ENCODE data around the gene HCN3.

HCN3 gene

GRCh38 chr1:155254714-155255242 is 22.5 kb upstream of the HCN3 start:
- no peak for ATAC-seq

DNA sequence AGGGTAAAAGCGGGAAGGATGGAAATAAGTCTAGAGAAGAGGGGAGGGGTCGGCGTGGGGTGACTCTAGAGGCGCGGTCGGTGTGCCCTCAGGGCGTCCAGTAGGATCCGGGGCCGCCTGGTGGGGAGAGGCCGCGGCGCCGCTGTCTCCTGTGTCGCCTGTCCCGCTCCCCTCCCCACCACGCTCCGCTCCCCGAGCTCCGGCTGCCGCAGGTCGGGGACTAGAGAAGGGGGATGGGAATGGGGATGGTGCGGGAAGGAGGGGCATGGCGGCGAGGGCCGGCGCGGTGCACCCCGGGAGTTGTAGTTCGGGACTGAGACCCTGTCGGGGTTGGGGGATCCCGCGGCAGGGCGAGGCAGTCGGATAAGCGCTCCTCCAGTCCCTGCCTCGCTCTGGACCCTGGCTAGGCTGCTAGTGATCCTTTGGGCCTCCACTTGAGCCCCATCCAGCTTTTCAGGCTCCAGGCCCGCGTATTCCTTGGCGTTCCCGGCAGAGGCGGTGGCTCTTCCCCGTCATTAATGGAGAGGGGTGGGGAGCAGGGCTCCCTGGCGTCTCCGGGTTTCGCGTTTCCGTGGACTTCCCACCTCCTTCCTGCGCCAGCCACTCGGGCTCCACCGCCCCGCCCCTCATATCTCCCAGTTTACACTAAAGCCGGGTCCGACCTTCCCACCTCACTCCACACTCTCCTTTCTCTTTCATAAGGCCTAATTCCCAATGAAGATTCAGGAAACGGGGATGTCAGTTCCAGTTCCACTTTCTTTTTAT is 21.8 kb upstream of the HCN3 start, which contains the start of gene ENTREP3:
TSS of gene ENTREP3 (minus strand) at position 241 of the 765 bp plus-strand sequence. CDS start 606 bp downstream, outside the sequence.
- ATAC-seq: peak; percentile 70 to 73

DNA sequence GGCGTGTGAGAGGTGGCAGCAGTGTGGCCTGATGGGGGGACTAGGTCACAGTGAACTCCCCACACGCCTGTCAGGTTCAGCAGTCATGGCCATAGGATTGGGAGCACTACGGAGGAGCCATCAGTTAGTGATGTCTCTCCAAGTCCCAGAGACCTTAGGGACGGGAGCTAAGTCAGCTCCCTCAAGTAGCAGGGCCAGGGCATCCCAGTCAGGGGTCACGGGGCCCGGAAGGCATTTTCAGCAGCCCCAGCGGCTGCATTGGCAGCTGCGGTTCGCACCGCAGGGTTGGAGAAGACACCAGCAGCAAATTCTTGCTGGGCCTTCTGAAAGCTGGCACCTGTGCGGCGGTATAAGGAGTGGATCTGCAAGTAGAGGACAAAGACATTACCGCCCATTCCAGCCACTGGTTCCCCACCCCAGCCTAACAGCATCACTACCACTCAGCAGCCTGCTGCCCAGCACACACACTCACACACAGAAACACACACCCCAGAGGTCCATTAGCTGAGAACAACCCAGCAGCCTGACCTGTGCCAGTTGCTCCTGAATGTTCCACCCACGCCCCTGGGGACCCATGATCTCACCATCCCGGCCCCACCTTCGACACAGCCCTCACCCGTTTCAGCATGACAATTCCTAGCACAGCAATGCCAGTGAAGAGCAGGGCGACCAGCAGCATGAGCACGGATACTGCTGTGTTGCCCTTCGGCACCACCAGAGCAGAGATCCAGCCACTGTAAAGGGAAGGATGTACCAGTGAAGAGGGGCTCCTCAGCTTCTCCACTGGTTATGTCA is 21.0 kb upstream of the HCN3 start:
- ATAC-seq: no peak

GRCh38 chr1:155260276-155260675 is 17.0 kb upstream of the HCN3 start:
- no peak for ATAC-seq

GRCh38 chr1:155261493-155261851 is 15.8 kb upstream of the HCN3 start:
- peak; percentile 15 to 39 for ATAC-seq

DNA sequence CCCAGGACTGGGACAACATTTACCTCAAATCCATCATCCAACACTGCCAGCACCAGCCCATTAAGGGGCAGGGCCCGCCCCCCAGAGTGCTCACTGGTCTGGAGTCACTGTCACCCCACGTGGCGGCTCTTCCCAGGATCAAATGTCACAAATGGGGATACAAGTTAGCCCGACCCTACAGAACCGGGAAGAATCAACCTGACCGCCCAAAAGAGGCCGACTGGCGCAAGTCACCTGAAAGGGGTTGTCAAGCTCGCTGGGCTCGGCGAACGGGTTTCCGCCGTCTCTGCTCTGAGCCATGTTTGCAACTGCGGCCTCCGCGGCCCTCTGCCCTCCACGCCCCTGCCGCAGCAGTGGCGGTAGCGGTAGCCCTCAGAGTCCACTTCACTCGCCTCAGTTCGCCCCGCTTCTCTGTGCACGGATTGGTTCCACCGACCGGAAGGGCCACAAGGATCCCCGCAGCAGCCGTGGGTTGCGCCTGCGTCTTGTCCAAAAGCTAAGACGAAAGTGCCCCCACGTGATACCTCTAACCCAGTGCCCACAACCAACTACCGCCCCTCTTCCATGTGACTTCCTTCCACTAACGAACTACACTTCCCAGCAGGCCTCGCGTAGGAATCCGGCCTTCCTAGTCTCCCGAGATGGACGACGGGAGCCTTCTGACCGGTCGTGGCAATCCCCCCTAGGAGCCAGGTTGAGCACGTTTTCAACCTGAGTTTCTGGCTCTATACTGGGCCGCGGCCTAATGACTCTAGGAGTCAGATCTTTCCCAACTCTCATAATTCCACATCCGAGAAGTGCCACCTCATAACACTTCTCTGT is 15.2 kb upstream of the HCN3 start, which contains the start of gene SCAMP3:
TSS of gene SCAMP3 (minus strand) at position 509 of the 822 bp plus-strand sequence. CDS start at position 300, 209 bp downstream.
- peak; percentile 97 to 98 for ATAC-seq

GRCh38 chr1:155263067-155263466 is 14.2 kb upstream of the HCN3 start:
- no peak for ATAC-seq

DNA sequence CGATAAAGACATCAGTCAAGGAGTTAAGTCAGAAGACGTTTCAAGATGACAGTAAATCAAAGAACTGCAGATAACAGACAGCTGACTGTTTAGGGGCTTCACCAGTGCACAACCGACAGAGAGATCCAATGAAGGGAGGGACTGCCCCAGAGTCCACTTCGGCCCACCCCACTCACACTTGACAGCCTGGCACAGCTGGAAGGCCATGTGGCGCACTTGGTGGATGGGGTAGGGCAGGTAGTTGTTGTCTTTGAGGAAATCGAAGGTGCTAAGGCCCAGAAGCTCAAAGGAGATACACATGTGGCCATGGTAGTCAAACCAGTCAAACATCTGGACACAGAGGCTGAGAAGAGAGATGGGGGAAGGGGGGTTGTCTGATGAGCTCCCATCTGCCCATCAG is 10.7 kb upstream of the HCN3 start:
- ATAC-seq: no peak

- ATAC-seq: no peak
Observed at GRCh38 chr1:155267373-155267772, 9.9 kb upstream of the HCN3 start.

- no peak for ATAC-seq
Observed at GRCh38 chr1:155268630-155269029, 8.6 kb upstream of the HCN3 start.

DNA sequence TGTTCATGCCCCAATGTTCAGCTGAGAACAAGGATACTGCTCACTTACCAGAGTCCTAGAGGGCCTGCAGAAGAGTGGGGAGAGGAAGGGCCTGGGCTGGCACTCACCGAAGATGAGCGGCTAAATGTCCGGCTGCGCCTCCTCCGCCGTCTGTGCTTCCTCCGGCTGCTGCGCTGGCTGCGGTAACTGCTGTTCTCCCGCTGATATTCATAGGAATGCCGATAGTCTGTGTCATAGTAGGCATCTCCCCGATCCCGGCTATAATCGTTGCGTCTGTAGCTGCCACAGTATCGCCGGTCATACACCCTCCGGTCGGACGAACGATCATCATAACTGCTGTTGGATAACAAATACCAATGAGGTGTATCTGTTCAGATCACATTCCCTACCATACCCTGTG is 7.9 kb upstream of the HCN3 start:
- no peak for ATAC-seq

DNA sequence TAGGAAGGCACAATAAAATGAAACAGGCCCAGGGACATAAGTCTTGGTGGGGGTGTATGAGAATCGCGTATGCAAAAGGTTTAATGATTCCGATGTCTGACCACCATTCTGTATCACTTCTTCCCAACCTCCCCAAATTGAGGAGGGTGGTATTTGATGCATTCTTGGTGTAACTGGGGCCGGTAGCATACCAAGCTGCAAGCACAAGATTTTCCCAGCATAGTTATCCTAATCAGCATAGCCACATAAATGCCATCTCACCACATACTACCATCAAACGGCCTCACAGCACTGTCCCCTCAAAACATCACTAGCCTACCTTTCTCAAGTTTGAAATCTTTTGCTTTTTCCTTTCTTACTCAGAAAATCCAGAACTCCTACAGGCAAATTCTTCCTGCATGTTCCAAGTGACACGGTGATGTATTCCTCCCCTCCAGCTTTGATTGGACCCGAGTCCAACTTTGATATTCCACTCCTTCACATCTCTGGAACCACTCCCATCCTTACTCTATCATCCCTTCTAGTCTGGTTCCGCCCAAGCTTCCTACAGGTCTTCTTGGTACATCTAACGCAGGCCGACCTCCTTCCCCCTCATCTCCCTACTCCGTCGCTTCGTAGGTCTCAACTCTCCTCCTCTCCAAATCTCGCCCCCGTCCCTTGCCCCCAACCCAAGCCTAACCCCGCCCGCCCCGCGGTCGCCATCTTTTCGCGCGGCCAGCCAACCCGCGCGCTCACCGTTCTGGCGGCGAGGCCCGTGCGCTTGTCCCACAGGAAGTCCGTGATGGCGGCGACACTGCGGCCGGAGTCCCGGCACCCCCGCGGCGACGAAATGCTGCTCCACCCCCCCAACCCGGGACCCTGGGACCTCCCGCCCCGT is 4.6 kb upstream of the HCN3 start:
- peak; percentile 37 to 44 for ATAC-seq

DNA sequence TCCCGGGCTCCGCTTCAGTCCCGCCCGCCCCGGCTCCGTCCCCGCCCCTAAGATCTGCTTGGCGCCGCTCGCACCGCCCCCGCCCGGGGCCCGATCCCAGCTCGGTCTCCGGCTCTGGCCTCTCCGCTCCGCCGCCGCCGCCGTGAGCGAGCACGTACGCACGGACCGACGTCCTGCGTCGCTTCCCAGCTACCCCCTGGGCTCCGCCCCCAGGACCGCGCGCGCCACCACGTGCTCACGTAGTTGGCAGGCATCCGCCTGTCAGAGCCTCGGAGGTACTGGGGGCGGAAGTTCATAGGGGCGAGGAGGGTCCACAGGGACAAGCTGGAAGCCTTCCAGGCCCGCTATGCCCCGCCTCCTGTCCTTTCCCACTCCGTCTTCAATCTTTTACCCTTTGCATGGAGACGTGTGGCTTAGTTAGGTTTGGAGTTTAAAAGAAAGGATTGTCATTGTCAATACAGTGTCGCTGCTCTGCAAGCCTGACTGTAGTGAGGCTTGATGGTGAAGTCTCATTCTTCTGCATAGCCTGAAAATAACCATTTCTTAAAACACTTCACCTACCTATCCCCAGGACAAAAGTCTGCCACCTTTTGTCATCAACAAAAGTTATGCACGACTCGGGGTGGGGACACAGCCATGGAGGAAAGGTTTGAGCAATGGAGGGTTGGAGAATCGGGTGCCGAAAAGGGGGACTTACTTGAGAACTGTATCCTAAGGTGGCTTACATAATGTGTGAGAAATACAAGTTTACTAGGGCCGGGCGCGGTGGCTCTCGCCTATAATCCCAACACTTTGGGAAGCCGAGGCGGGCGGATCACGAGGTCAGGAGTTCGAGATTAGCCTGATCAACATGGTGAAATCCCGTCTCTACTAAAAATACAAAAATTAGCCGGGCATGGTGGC is 3.7 kb upstream of the HCN3 start, which contains the start of gene CLK2:
TSS of gene CLK2 (minus strand) at position 162 of the 903 bp plus-strand sequence. CDS start 2,527 bp downstream, outside the sequence.
- ATAC-seq: peak; percentile 88 to 90

DNA sequence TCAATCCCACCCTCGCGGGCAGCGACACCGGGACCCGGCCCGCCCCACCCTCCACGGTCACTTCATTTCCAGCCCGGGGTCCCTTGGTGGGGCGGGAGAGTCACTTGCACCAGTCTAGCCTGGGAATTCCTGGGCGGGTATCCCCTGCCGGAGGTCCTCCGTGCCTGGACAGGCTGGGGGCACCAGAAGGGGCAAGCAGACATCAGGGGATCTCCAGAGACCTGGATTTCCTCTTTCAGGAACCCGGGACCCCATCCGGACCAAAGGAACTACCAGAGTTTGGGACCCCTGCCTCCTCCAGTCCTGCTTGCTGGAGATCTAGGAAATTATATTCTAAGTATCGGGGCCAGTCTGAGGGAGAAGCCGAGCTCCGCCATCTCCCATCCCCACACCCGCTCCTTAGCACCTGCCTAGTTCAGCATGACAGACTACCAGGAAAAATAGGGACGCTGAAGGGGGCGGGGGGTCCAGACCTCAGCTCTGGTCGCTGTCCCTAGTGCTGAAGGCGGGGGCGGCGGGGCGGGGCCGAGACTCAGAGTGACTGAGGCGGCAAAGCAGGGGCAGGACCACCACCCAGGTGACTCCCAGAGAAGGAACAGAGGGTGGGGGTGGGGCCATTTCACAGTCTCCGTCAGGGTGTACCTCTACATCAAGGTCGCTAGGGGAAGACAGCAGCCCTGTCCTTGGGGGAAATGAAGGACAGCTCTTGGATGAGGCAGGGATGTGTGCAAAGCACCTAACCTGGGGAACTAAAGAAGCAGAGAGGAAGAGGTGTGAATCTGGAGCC is 832 bp downstream of the HCN3 start:
- ATAC-seq: peak; percentile 6 to 25

GRCh38 chr1:155278689-155279160 is 1.5 kb downstream of the HCN3 start:
- ATAC-seq: no peak

DNA sequence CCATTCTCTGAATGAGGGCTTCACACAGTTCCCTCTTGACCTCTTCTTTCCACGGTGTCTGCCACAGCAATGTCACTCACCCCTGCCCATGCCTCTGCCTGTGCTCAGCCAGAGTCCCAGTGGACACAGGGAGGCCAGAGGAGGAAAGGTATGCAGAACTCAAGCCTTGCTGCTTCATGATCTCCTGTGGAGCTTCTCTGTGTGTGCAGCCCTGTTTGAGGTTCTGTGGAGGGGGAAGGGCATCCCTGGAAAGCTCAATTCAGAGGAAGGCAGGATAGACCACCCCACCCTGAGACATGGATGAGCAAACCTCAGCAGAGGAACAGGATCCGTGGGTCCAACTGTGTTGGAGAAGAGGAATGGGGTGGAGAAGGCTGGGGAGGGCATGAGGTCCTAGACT is 2.0 kb downstream of the HCN3 start:
- ATAC-seq: no peak

- ATAC-seq: no peak
Observed at GRCh38 chr1:155282488-155283091, 5.3 kb downstream of the HCN3 start.

GRCh38 chr1:155284476-155284875 is 7.2 kb downstream of the HCN3 start:
- ATAC-seq: no peak

DNA sequence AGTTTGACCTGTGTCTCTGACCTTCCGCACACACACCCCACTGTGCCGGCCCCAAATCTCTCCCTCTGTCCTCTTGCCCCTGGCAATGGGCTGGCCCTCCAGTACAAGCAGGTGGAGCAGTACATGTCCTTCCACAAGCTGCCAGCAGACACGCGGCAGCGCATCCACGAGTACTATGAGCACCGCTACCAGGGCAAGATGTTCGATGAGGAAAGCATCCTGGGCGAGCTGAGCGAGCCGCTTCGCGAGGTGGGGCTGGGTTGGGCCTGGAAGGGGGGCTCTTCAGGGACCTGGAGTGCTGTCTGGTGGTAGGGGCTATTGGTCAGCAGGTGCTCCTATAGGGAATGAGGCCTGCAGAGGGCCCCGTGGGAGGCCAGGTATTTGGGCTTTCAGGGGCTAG is 7.8 kb downstream of the HCN3 start:
- ATAC-seq: no peak
